Tibial nerve (tissue), 3 donors: ENCODE data around the gene BRSK2.

Source experiments
- POLR2A ChIP-seq, 2 donors: fragments of 450-650 bp; IDR thresholded peaks; one replicate each; pipeline ENCODE4 v1.6.1; 2017; ENCODE audit warnings: antibody characterized with exemption in 2 of 2, mild to moderate bottlenecking in 2 of 2, moderate library complexity in 2 of 2
- TF ChIP-seq, protein P1 (sequence below), 5 experiments: fragments of 200-600 bp in 3 of 5; fragments of 450-650 bp in 2 of 5; sonication (generic) in 3 of 5; IDR thresholded peaks; one replicate each; pipeline ENCODE4 v1.5.1; 2016 to 2019; ENCODE audit warnings: antibody characterized with exemption in 5 of 5, mild to moderate bottlenecking in 3 of 5, moderate library complexity in 2 of 5

- TF ChIP-seq, protein P1, sequence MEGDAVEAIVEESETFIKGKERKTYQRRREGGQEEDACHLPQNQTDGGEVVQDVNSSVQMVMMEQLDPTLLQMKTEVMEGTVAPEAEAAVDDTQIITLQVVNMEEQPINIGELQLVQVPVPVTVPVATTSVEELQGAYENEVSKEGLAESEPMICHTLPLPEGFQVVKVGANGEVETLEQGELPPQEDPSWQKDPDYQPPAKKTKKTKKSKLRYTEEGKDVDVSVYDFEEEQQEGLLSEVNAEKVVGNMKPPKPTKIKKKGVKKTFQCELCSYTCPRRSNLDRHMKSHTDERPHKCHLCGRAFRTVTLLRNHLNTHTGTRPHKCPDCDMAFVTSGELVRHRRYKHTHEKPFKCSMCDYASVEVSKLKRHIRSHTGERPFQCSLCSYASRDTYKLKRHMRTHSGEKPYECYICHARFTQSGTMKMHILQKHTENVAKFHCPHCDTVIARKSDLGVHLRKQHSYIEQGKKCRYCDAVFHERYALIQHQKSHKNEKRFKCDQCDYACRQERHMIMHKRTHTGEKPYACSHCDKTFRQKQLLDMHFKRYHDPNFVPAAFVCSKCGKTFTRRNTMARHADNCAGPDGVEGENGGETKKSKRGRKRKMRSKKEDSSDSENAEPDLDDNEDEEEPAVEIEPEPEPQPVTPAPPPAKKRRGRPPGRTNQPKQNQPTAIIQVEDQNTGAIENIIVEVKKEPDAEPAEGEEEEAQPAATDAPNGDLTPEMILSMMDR (IDR thresholded peaks at IDR 0.05) = no peak
- no peak for TF ChIP-seq POLR2A (IDR thresholded peaks at IDR 0.05)
Measured at GRCh38 chr11:1497600-1497999, 107.9 kb downstream of the BRSK2 start.
